ENCODE measurements around the gene PDCD11.

The PDCD11 gene

DNA sequence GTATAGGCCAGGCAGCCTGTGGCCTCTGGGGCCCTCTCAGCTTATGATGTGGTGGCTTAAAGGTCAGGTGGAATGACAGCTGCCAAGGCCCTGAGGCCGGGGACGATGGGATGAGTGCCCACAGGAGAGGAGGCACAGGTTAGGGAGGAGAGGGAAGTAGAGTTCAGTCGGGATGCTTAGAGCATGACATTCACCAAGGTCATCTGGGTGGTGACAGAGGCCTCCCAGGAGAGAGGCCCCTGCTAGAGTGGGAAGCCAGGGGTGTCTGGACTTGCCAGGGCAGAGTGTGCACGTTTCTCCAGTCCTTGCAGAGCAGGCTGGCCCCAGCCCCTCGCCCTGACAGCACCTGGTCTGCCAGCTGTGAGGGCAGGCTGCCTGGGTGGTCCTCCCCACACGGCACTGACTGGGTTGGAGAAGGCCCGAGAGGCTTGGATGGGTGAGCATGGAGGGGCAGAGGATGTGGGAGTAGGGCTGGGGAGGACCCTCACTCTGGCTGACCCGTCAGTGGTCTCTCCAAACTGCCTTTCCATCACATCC is 60.8 kb downstream of the PDCD11 start:
- Histone ChIP-seq H3K27ac (ENCODE audit: low read depth, low read length) (no peak overlapping the region), H3K4me3 (ENCODE audit: low read length) (no peak overlapping the region), H4K5ac (ENCODE audit: low read length) (no peak overlapping the region), H2BK15ac (replicated peaks; ENCODE audit: low read depth) (no peak overlapping the region), H3K27me3 (ENCODE audit: insufficient read depth, low read length, poor library complexity) (no peaks in the 10 kb centered on the region), H3K79me1 (ENCODE audit: low read length) (no peaks in the 10 kb centered on the region), H3K4me2 (ENCODE audit: low read length) (no peak overlapping the region), H3K4ac (ENCODE audit: low read depth, low read length) (no peak overlapping the region), H2BK120ac (ENCODE audit: low read depth, low read length) (no peak overlapping the region), H3K9ac (ENCODE audit: low read length) (no peak overlapping the region), H3K56ac (ENCODE audit: low read length) (no peak overlapping the region), H4K8ac (ENCODE audit: low read depth, low read length) (no peak overlapping the region), H3K36me3 (ENCODE audit: control insufficient read depth, insufficient read depth, low read length) (no peaks in the 10 kb centered on the region), H2AK5ac (ENCODE audit: low read length) (no peak overlapping the region), H3K4me1 (ENCODE audit: control insufficient read depth, low read depth, low read length) (no peaks in the 10 kb centered on the region), H2BK5ac (ENCODE audit: low read length) (no peak overlapping the region), H3K18ac (ENCODE audit: low read length) (no peak overlapping the region), H3K23ac (ENCODE audit: low read length) (no peak overlapping the region), H3K79me2 (ENCODE audit: control insufficient read depth, insufficient read depth, low read length) (no peaks in the 10 kb centered on the region)
- DNase-seq: no peak
- WGBS (ENCODE audit: extremely low coverage, insufficient coverage, low lambda C conversion rate): no CpG with 5 or more reads among the region's 8 CpGs

GRCh38 chr10:103457896-103458583 is 61.6 kb downstream of the PDCD11 start:
- Histone ChIP-seq H3K79me1 (ENCODE audit: low read length) (no peaks in the 10 kb centered on the region), H3K18ac (ENCODE audit: low read length) (no peak overlapping the region), H3K27ac (ENCODE audit: low read depth, low read length) (no peak overlapping the region), H2BK120ac (ENCODE audit: low read depth, low read length) (no peak overlapping the region), H4K5ac (ENCODE audit: low read length) (no peak overlapping the region), H3K4me1 (ENCODE audit: control insufficient read depth, low read depth, low read length) (no peaks in the 10 kb centered on the region), H3K4me2 (ENCODE audit: low read length) (no peak overlapping the region), H2BK15ac (replicated peaks; ENCODE audit: low read depth) (no peak overlapping the region), H3K56ac (ENCODE audit: low read length) (no peak overlapping the region), H3K27me3 (ENCODE audit: insufficient read depth, low read length, poor library complexity) (no peaks in the 10 kb centered on the region), H2BK5ac (ENCODE audit: low read length) (no peak overlapping the region), H3K4ac (ENCODE audit: low read depth, low read length) (no peak overlapping the region), H3K4me3 (ENCODE audit: low read length) (no peak overlapping the region), H4K8ac (ENCODE audit: low read depth, low read length) (no peak overlapping the region), H2AK5ac (ENCODE audit: low read length) (no peak overlapping the region), H3K9ac (ENCODE audit: low read length) (no peak overlapping the region), H3K36me3 (ENCODE audit: control insufficient read depth, insufficient read depth, low read length) (no peaks in the 10 kb centered on the region), H3K23ac (ENCODE audit: low read length) (no peak overlapping the region), H3K79me2 (ENCODE audit: control insufficient read depth, insufficient read depth, low read length) (no peaks in the 10 kb centered on the region)
- DNase-seq: no peak
- WGBS (ENCODE audit: extremely low coverage, insufficient coverage, low lambda C conversion rate): no CpG with 5 or more reads among the region's 39 CpGs

- no peak within 1 kb of the TSS for H2BK5ac ChIP-seq (ENCODE audit: low read length)
- H3K23ac ChIP-seq (ENCODE audit: low read length): no peak within 1 kb of the TSS
- H2AK5ac ChIP-seq (ENCODE audit: low read length): no peak within 1 kb of the TSS
- no peak within 1 kb of the TSS for H4K8ac ChIP-seq (ENCODE audit: low read depth, low read length)
- H3K4me1 ChIP-seq (ENCODE audit: control insufficient read depth, low read depth, low read length): no peaks in the 10 kb centered on the region
- DNase-seq: peak; percentile 78
- no peaks in the 10 kb centered on the region for H3K36me3 ChIP-seq (ENCODE audit: control insufficient read depth, insufficient read depth, low read length)
- no peak within 1 kb of the TSS for H4K5ac ChIP-seq (ENCODE audit: low read length)
- H3K56ac ChIP-seq (ENCODE audit: low read length): no peak within 1 kb of the TSS
- WGBS (ENCODE audit: extremely low coverage, insufficient coverage, low lambda C conversion rate): no CpG with 5 or more reads among the region's 9 CpGs
- H2BK15ac ChIP-seq (replicated peaks; ENCODE audit: low read depth): no peak within 1 kb of the TSS
- H3K27ac ChIP-seq (ENCODE audit: low read depth, low read length): no peak within 1 kb of the TSS
- no peaks in the 10 kb centered on the region for H3K27me3 ChIP-seq (ENCODE audit: insufficient read depth, low read length, poor library complexity)
- no peak within 1 kb of the TSS for H3K9ac ChIP-seq (ENCODE audit: low read length)
- H3K18ac ChIP-seq (ENCODE audit: low read length): no peak within 1 kb of the TSS
- no peaks in the 10 kb centered on the region for H3K79me1 ChIP-seq (ENCODE audit: low read length)
- no peak within 1 kb of the TSS for H3K4ac ChIP-seq (ENCODE audit: low read depth, low read length)
- no peak within 1 kb of the TSS for H2BK120ac ChIP-seq (ENCODE audit: low read depth, low read length)
- H3K4me3 ChIP-seq (ENCODE audit: low read length): no peak within 1 kb of the TSS
- no peaks in the 10 kb centered on the region for H3K79me2 ChIP-seq (ENCODE audit: control insufficient read depth, insufficient read depth, low read length)
- no peak within 1 kb of the TSS for H3K4me2 ChIP-seq (ENCODE audit: low read length)
Observed at GRCh38 chr10:103458720-103459119, 62.3 kb downstream of the PDCD11 start, which contains the start of gene CALHM1. TSS of gene CALHM1 (minus strand) at chr10:103458900. CDS start at chr10:103458751, 149 bp downstream.

DNA sequence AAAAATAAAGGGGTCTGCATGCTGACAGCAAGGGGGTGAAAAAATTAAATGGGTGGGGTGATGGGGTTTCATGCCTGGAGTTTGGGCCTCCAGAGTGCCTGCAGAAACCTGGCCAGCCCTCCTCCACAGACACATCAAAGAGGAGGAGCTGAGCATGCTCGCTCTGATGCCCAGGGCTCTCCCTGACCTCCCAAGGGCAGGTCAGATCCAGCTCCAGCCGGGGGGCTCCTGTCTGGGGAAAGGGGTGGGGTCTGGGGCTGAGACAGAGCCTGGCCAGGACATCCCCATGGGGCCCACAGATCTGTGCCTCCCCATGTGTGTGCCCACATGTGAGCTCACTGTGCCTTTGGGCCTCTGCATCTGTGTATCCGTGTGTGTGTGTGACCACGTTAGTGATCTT is 63.2 kb downstream of the PDCD11 start:
- H2BK5ac ChIP-seq (ENCODE audit: low read length): no peak overlapping the region

GRCh38 chr10:103463499-103463898 is 67.1 kb downstream of the PDCD11 start:
- H3K36me3 ChIP-seq (ENCODE audit: control insufficient read depth, insufficient read depth, low read length): no peaks in the 10 kb centered on the region
- H3K9ac ChIP-seq (ENCODE audit: low read length): no peak overlapping the region
- H3K4me1 ChIP-seq (ENCODE audit: control insufficient read depth, low read depth, low read length): no peaks in the 10 kb centered on the region
- no CpG with 5 or more reads among the region's 4 CpGs for WGBS (ENCODE audit: extremely low coverage, insufficient coverage, low lambda C conversion rate)
- no peak overlapping the region for H3K4me2 ChIP-seq (ENCODE audit: low read length)
- H3K27ac ChIP-seq (ENCODE audit: low read depth, low read length): no peak overlapping the region
- no peak overlapping the region for H4K5ac ChIP-seq (ENCODE audit: low read length)
- no peaks in the 10 kb centered on the region for H3K27me3 ChIP-seq (ENCODE audit: insufficient read depth, low read length, poor library complexity)
- no peak overlapping the region for H3K18ac ChIP-seq (ENCODE audit: low read length)
- no peaks in the 10 kb centered on the region for H3K79me1 ChIP-seq (ENCODE audit: low read length)
- no peak overlapping the region for H3K4ac ChIP-seq (ENCODE audit: low read depth, low read length)
- no peak overlapping the region for H3K23ac ChIP-seq (ENCODE audit: low read length)
- H3K79me2 ChIP-seq (ENCODE audit: control insufficient read depth, insufficient read depth, low read length): no peaks in the 10 kb centered on the region
- H2BK5ac ChIP-seq (ENCODE audit: low read length): no peak overlapping the region
- H2BK15ac ChIP-seq (replicated peaks; ENCODE audit: low read depth): no peak overlapping the region
- H2AK5ac ChIP-seq (ENCODE audit: low read length): no peak overlapping the region
- no peak overlapping the region for H4K8ac ChIP-seq (ENCODE audit: low read depth, low read length)
- no peak overlapping the region for H2BK120ac ChIP-seq (ENCODE audit: low read depth, low read length)
- H3K56ac ChIP-seq (ENCODE audit: low read length): no peak overlapping the region
- no peak overlapping the region for H3K4me3 ChIP-seq (ENCODE audit: low read length)
- no peak for DNase-seq

More for the DNA sequence above, 63.2 kb downstream of the PDCD11 start:
- Histone ChIP-seq H3K18ac (ENCODE audit: low read length) (no peak overlapping the region), H3K4me3 (ENCODE audit: low read length) (no peak overlapping the region), H3K23ac (ENCODE audit: low read length) (no peak overlapping the region), H2AK5ac (ENCODE audit: low read length) (no peak overlapping the region), H3K36me3 (ENCODE audit: control insufficient read depth, insufficient read depth, low read length) (no peaks in the 10 kb centered on the region), H3K4me2 (ENCODE audit: low read length) (no peak overlapping the region), H3K9ac (ENCODE audit: low read length) (no peak overlapping the region), H4K8ac (ENCODE audit: low read depth, low read length) (no peak overlapping the region), H2BK15ac (replicated peaks; ENCODE audit: low read depth) (no peak overlapping the region), H3K56ac (ENCODE audit: low read length) (no peak overlapping the region), H3K79me1 (ENCODE audit: low read length) (no peaks in the 10 kb centered on the region), H3K4me1 (ENCODE audit: control insufficient read depth, low read depth, low read length) (no peaks in the 10 kb centered on the region), H3K27me3 (ENCODE audit: insufficient read depth, low read length, poor library complexity) (no peaks in the 10 kb centered on the region), H3K27ac (ENCODE audit: low read depth, low read length) (no peak overlapping the region), H3K4ac (ENCODE audit: low read depth, low read length) (no peak overlapping the region), H4K5ac (ENCODE audit: low read length) (no peak overlapping the region), H2BK120ac (ENCODE audit: low read depth, low read length) (no peak overlapping the region), H3K79me2 (ENCODE audit: control insufficient read depth, insufficient read depth, low read length) (no peaks in the 10 kb centered on the region)
- no CpG with 5 or more reads among the region's 4 CpGs for WGBS (ENCODE audit: extremely low coverage, insufficient coverage, low lambda C conversion rate)
- no peak for DNase-seq

Data from mesendoderm (in vitro differentiated cells).